Measurements from ENCODE around the gene TMEM109. TPM values are rescaled to one million over a fixed set of nuclear protein-coding genes. Genes with fewer than 3 reads are reported as not detected.

Gene TMEM109
- total RNA-seq, 1 donor from 2014 or later: 64.5 TPM

DNA sequence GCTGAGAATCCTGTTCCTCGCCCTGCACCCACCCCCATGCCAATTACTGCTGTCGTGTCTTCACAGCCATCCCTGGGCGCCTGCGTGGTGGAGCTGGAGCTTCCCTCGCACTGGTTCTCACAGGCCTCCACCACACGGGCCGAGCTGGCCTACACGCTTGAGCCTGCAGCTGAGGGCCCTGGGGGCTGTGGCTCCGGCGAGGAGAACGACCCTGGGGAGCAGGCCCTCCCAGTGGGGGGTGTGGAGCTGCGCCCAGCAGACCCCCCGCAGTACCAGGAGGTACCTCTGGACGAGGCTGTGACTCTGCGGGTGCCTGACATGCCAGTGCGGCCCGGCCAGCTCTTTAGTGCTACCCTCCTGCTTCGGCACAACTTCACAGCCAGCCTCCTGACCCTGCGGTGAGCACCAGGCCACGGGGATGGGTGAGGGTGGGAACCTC, 14.6 kb downstream of the TMEM109 start:
- TF ChIP-seq, protein P1, sequence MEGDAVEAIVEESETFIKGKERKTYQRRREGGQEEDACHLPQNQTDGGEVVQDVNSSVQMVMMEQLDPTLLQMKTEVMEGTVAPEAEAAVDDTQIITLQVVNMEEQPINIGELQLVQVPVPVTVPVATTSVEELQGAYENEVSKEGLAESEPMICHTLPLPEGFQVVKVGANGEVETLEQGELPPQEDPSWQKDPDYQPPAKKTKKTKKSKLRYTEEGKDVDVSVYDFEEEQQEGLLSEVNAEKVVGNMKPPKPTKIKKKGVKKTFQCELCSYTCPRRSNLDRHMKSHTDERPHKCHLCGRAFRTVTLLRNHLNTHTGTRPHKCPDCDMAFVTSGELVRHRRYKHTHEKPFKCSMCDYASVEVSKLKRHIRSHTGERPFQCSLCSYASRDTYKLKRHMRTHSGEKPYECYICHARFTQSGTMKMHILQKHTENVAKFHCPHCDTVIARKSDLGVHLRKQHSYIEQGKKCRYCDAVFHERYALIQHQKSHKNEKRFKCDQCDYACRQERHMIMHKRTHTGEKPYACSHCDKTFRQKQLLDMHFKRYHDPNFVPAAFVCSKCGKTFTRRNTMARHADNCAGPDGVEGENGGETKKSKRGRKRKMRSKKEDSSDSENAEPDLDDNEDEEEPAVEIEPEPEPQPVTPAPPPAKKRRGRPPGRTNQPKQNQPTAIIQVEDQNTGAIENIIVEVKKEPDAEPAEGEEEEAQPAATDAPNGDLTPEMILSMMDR (IDR thresholded peaks at IDR 0.05; ENCODE audit: insufficient read depth, low read length, poor library complexity, severe bottlenecking): no peak
- H3K36me3 ChIP-seq (ENCODE audit: control insufficient read depth, insufficient read depth, low read length): peaks cover 8% of the 10 kb centered on the region
- no peaks in the 10 kb centered on the region for H3K27me3 ChIP-seq (ENCODE audit: control insufficient read depth, insufficient read depth, low read length)
- no peak for DNase-seq (ENCODE audit: low read depth)
- no peak overlapping the region for H3K4me3 ChIP-seq (ENCODE audit: low read depth, low read length)

DNA sequence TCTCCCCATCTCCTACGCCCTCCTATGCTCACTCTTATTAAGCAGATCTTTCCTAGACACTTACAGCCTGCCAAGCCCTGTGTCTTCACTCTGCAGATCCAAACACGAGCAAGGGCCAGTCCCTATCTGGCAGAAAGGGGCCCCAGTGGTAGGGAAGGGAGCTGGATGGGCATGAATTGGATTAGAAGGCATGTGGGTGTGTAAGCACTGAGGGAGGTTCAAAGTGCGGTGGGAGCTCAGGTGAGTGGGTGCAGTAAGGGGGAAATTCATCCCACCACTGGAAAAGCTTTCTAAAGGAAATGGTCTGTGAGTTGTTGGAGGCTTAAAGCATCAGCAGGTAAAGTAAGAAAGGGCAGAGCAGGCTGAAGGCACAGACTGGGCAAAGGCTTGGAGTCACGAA, 15.8 kb downstream of the TMEM109 start:
- Histone ChIP-seq H3K4me3 (ENCODE audit: low read depth, low read length) (no peak overlapping the region), H3K36me3 (ENCODE audit: control insufficient read depth, insufficient read depth, low read length) (peaks cover 8% of the 10 kb centered on the region), H3K27me3 (ENCODE audit: control insufficient read depth, insufficient read depth, low read length) (no peaks in the 10 kb centered on the region)
- DNase-seq (ENCODE audit: low read depth): no peak
- TF ChIP-seq, protein P1 (IDR thresholded peaks at IDR 0.05; ENCODE audit: insufficient read depth, low read length, poor library complexity, severe bottlenecking): no peak

DNA sequence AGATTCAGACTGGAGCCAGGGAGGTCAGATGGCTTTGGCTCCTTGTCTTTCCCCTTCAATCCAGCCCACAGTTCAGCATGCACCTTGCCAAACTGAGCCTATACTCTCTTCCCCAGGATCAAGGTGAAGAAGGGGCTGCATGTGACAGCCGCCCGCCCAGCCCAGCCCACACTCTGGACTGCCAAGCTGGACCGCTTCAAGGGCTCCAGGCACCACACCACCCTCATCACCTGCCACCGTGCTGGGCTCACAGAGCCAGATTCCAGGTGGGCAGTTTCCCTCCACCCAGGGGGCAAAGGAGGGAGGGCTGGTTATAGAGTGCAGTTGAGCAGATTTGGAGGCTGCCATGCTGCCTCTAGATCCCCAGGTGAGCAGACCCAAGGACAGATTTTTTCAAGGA, 16.4 kb downstream of the TMEM109 start:
- Histone ChIP-seq H3K4me3 (ENCODE audit: low read depth, low read length) (no peak overlapping the region), H3K36me3 (ENCODE audit: control insufficient read depth, insufficient read depth, low read length) (peaks cover 8% of the 10 kb centered on the region), H3K27me3 (ENCODE audit: control insufficient read depth, insufficient read depth, low read length) (no peaks in the 10 kb centered on the region)
- TF ChIP-seq, protein P1 (IDR thresholded peaks at IDR 0.05; ENCODE audit: insufficient read depth, low read length, poor library complexity, severe bottlenecking): no peak
- DNase-seq (ENCODE audit: low read depth): no peak

DNA sequence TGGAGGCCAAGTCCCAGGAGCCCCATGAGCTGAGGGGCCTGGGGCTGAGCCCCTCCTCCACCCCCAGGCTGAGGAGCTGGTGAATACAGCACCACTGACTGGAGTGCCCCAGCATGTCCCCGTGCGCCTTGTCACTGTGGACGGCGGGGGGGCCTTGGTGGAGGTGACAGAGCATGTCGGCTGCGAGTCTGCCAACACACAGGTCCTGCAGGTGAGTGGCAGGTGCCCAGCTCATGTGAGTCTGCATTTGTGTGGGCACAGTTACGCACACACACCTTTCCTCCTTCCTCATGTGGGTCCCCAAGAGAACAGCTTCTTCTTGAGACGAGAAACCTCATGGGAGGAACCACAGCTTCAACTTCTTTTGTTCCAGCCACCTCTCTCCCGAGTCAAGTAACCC, 18.0 kb downstream of the TMEM109 start:
- Histone ChIP-seq H3K36me3 (ENCODE audit: control insufficient read depth, insufficient read depth, low read length) (peaks cover 8% of the 10 kb centered on the region), H3K27me3 (ENCODE audit: control insufficient read depth, insufficient read depth, low read length) (no peaks in the 10 kb centered on the region), H3K4me3 (ENCODE audit: low read depth, low read length) (no peak overlapping the region)
- DNase-seq (ENCODE audit: low read depth): no peak
- TF ChIP-seq, protein P1 (IDR thresholded peaks at IDR 0.05; ENCODE audit: insufficient read depth, low read length, poor library complexity, severe bottlenecking): no peak

DNA sequence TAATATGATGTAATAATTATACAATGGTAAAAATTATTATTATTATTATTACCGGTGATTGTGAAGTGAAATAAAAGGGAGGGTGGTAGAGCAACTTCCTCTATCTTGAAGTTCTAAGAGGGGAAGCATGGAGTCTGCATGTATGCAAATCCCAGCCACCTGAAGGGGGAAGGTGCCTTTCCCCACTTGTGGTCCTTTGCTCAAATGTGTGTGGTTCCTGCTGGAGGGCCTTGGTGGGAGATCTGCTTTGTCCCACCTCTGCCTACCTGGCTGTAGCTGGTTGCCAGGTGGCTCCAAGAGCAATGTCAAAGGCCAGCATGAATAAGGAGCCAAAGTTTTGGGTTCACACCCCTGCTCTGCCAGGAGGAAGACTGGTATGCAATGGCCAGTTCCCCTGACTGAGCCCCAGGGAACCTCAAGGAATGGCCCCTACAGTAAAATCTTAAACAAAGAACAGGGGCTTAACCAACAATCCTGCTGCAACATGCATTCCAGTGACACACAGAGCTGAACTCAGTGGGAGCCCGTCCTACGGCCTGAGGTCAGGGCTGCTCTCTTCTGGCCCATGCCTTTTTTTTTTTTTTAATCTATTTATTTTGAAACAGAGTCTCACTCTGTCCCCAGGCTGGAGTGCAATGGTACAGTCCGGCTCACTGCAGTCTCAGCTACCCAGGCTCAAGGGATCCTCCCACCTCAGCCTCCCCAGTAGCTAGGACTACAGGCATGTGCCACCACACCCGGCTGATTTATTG, 18.8 kb downstream of the TMEM109 start:
- no peak for DNase-seq (ENCODE audit: low read depth)
- Histone ChIP-seq H3K36me3 (ENCODE audit: control insufficient read depth, insufficient read depth, low read length) (peaks cover 8% of the 10 kb centered on the region), H3K4me3 (ENCODE audit: low read depth, low read length) (no peak overlapping the region), H3K27me3 (ENCODE audit: control insufficient read depth, insufficient read depth, low read length) (no peaks in the 10 kb centered on the region)
- TF ChIP-seq, protein P1 (IDR thresholded peaks at IDR 0.05; ENCODE audit: insufficient read depth, low read length, poor library complexity, severe bottlenecking): no peak
